Endothelial cell of umbilical vein (primary cell): Measurements from ENCODE around the gene TOP1. TPM values are rescaled to one million over a fixed set of nuclear protein-coding genes. Genes with fewer than 3 reads are reported as not detected.

Experiments
- BruUV-seq: library from RNA; stranded (reverse); fragments of 400-500 nt; replicated peaks from 2 replicates; lab custom pipeline; 2021; lab: Mats Ljungman, UMichigan
- CTCF ChIA-PET: fragments of 300-600, 350-600 bp; sonication (Branson Sonifier 250); formaldehyde crosslinking; loops from one replicate; lab custom pipeline; 2021; ENCODE audit warnings: antibody characterized with exemption, inconsistent platforms; lab: Charles Lee
- POLR2A ChIA-PET: fragments of 300-600, 350-600 bp; sonication (Branson Sonifier 250); formaldehyde crosslinking; loops from one replicate; lab custom pipeline; 2021; ENCODE audit warnings: antibody characterized with exemption, inconsistent platforms; lab: Charles Lee
- DNase-seq: peaks from one replicate; pipeline ENCODE4 v3.0.0-alpha.2; 2011; ENCODE audit warnings: low read depth, low spot score
- FAIRE-seq: peaks from 2 replicates; lab custom pipeline; 2011; peaks lifted over from hg19 to GRCh38; lab: Jason Lieb, UNC
- H2AFZ ChIP-seq: 2 replicates; pipeline ENCODE4 v1.6.0; 2012; ENCODE audit warnings: low read depth, low read length, control low read depth, inconsistent platforms
- H3K27ac ChIP-seq: 2 replicates; pipeline ENCODE4 v1.5.1; 2011; ENCODE audit warnings: low read depth, mild to moderate bottlenecking, control low read depth, low read length, moderate library complexity; ENCODE audit not compliant: insufficient read depth
- H3K27me3 ChIP-seq, 2 experiments: 2 replicates each; pipeline versions ENCODE4 v1.6.0 to v1.6.1; 2011; ENCODE audit warnings: low read length in 2 of 2, mixed read lengths in 1 of 2; ENCODE audit not compliant: control insufficient read depth in 2 of 2, insufficient read depth in 2 of 2
- H3K36me3 ChIP-seq, 2 experiments: 2 replicates in 1 of 2; 3 replicates in 1 of 2; pipeline ENCODE4 v1.5.1; 2011; ENCODE audit warnings: low read length in 2 of 2, mild to moderate bottlenecking in 1 of 2, moderate library complexity in 1 of 2; ENCODE audit not compliant: control insufficient read depth in 2 of 2, insufficient read depth in 2 of 2; ENCODE audit errors: extremely low read depth in 1 of 2
- H3K4me1 ChIP-seq: 3 replicates; pipeline ENCODE4 v1.5.1; 2011; ENCODE audit warnings: mild to moderate bottlenecking, low read length; ENCODE audit not compliant: control insufficient read depth, insufficient read depth; ENCODE audit errors: extremely low read depth
- H3K4me2 ChIP-seq: 2 replicates; pipeline ENCODE4 v1.6.1; 2011; ENCODE audit warnings: low read length, control low read depth, mixed read lengths; ENCODE audit not compliant: insufficient read depth
- H3K4me3 ChIP-seq, 3 experiments: fragments of 200-600 bp in 1 of 3; sonication (generic), shearing (Covaris generic) in 1 of 3; replicated peaks in 1 of 3; 2 replicates each; pipeline ENCODE4 v1.5.1; 2011 to 2016; ENCODE audit warnings: control low read depth in 3 of 3, low read length in 3 of 3, mild to moderate bottlenecking in 2 of 3, inconsistent platforms in 1 of 3, low read depth in 1 of 3, moderate library complexity in 1 of 3; ENCODE audit not compliant: insufficient read depth in 1 of 3
- H3K79me2 ChIP-seq: 2 replicates; pipeline ENCODE4 v1.6.0; 2012; ENCODE audit warnings: low read length, inconsistent platforms; ENCODE audit not compliant: control insufficient read depth, insufficient read depth
- H3K9ac ChIP-seq: replicated peaks from 2 replicates; pipeline ENCODE3; 2011; ENCODE audit warnings: low read length, control low read depth; ENCODE audit not compliant: insufficient read depth; ENCODE audit errors: extremely low read depth
- H3K9me1 ChIP-seq: replicated peaks from 3 replicates; pipeline ENCODE4 v1.6.0; 2011; ENCODE audit warnings: mild to moderate bottlenecking, low read length; ENCODE audit not compliant: control insufficient read depth, insufficient read depth; ENCODE audit errors: extremely low read depth
- H3K9me3 ChIP-seq: replicated peaks from 2 replicates; pipeline ENCODE4 v1.5.1; 2012; ENCODE audit warnings: low read length, inconsistent platforms; ENCODE audit not compliant: control insufficient read depth, insufficient read depth
- H4K20me1 ChIP-seq: replicated peaks from 2 replicates; pipeline ENCODE3; 2011; ENCODE audit warnings: mild to moderate bottlenecking, low read length; ENCODE audit not compliant: control insufficient read depth, insufficient read depth; ENCODE audit errors: extremely low read depth
- CTCF ChIP-seq, 2 donors: IDR thresholded peaks; 1 replicate in 1 of 2; 2 replicates in 1 of 2; pipeline ENCODE4 v1.5.1; 2011; ENCODE audit warnings: low read length in 2 of 2, mild to moderate bottlenecking in 2 of 2, moderate library complexity in 2 of 2, control low read depth in 1 of 2, inconsistent platforms in 1 of 2, low read depth in 1 of 2; ENCODE audit not compliant: insufficient read depth in 1 of 2; ENCODE audit errors: extremely low read depth in 1 of 2
- EZH2 ChIP-seq: IDR thresholded peaks from 2 replicates; pipeline ENCODE4 v1.6.1; 2012; ENCODE audit warnings: borderline replicate concordance, low read depth, mild to moderate bottlenecking, moderate library complexity, low read length, inconsistent platforms; ENCODE audit not compliant: severe bottlenecking
- FOS ChIP-seq: IDR thresholded peaks from 2 replicates; pipeline ENCODE4 v1.6.1; 2011; ENCODE audit warnings: mild to moderate bottlenecking, low read length, moderate library complexity, borderline replicate concordance; ENCODE audit not compliant: insufficient read depth
- GATA2 ChIP-seq: IDR thresholded peaks from 2 replicates; pipeline ENCODE4 v1.7.0; 2011; ENCODE audit warnings: low read depth, mild to moderate bottlenecking, moderate library complexity, mixed read lengths, low read length; ENCODE audit not compliant: insufficient read length, insufficient read depth
- JUN ChIP-seq: IDR thresholded peaks from 2 replicates; pipeline ENCODE4 v1.6.1; 2011; ENCODE audit warnings: borderline replicate concordance, low read depth; ENCODE audit not compliant: insufficient read length, insufficient read depth
- MAX ChIP-seq: IDR thresholded peaks from 2 replicates; pipeline ENCODE4 v1.6.1; 2011; ENCODE audit not compliant: insufficient read depth, insufficient read length
- MYC ChIP-seq: IDR thresholded peaks from one replicate; pipeline ENCODE4 v1.6.1; 2011; ENCODE audit warnings: mild to moderate bottlenecking, low read depth, low read length
- POLR2A ChIP-seq: IDR thresholded peaks from 2 replicates; pipeline ENCODE4 v1.6.1; 2012; ENCODE audit warnings: low read depth, mild to moderate bottlenecking, control low read depth, low read length
- POLR2AphosphoS5 ChIP-seq: IDR thresholded peaks from 2 replicates; pipeline ENCODE4 v1.6.1; 2012; ENCODE audit warnings: low read depth, mild to moderate bottlenecking, control low read depth, low read length, moderate library complexity; ENCODE audit not compliant: insufficient read depth
- dilution Hi-C: fragments of 300-500 bp; cut with MboI; formaldehyde crosslinking; loops from one replicate; pipeline ENCODE4 v1.15.0; 2019; ENCODE audit warnings: low sequenced_read_pairs; ENCODE audit not compliant: extremely low pct_ligation_motif_present
- intact Hi-C: fragments of 100-400 bp; cut with micrococcal nuclease; formaldehyde crosslinking; loops from one replicate; pipeline ENCODE4 v1.10.0; 2022
- polyA plus RNA-seq, 4 experiments: library from polyadenylated mRNA; depleted of rRNA in 3 of 4; stranded (reverse) in 3 of 4; unstranded in 1 of 4; fragments of >200 nt; gene quantifications; 2 replicates each; pipeline versions ENCODE4 v1.2.1 to v1.2.3, GENCODE V29; 2011 to 2012; ENCODE audit warnings: missing spikeins in 1 of 4
- total RNA-seq: library from RNA; stranded (reverse); gene quantifications from 2 replicates; pipeline ENCODE4 v1.2.3, GENCODE V29; 2021

Gene TOP1
- total and polyA plus RNA-seq, 2 donors (not counting 3 experiments of a cell fraction or from before 2014, with no cell fraction given) = 7.0 to 77.4 TPM

GRCh38 chr20:41081276-41081814 is 52.7 kb downstream of the TOP1 start:
- H3K9me1 ChIP-seq = no peaks in the 10 kb centered on the region
- no peaks in the 10 kb centered on the region for H3K27me3 ChIP-seq
- H2AFZ ChIP-seq = no peak overlapping the region
- H3K27ac ChIP-seq = no peak overlapping the region
- FAIRE-seq (no peak), DNase-seq (no peak)
- no peaks in the 10 kb centered on the region for H4K20me1 ChIP-seq
- ChIA-PET CTCF (interaction anchor here (0.6 to 12.0 kb wide), 6 partner anchors 7 to 113 kb away, joined by 3 to 228 read pairs (median 6); no protein-coding TSS in a partner anchor), POLR2A (no interaction called here)
- peaks cover 6 to 31% of the 10 kb centered on the region in 2 experiments for H3K36me3 ChIP-seq
- no peak overlapping the region for H3K4me3 ChIP-seq
- dilution Hi-C loops (no loop called here), intact Hi-C loops (no loop called here)
- no TSS peak for BruUV-seq
- H3K9me3 ChIP-seq = no peaks in the 10 kb centered on the region
- H3K79me2 ChIP-seq = peaks cover 30% of the 10 kb centered on the region
- no peak overlapping the region for H3K4me2 ChIP-seq
- H3K9ac ChIP-seq = no peak overlapping the region
- peaks cover 37% of the 10 kb centered on the region for H3K4me1 ChIP-seq
- TF ChIP-seq EZH2 (no peak), GATA2 (no peak), POLR2AphosphoS5 (no peak)

- Histone ChIP-seq H3K4me2 (no peak overlapping the region), H4K20me1 (no peaks in the 10 kb centered on the region), H3K9ac (no peak overlapping the region), H3K4me1 (peaks cover 27% of the 10 kb centered on the region), H3K27ac (no peak overlapping the region), H3K27me3 (no peaks in the 10 kb centered on the region), H3K79me2 (peaks cover 22% of the 10 kb centered on the region), H3K9me1 (no peaks in the 10 kb centered on the region), H3K4me3 (no peak overlapping the region), H3K9me3 (no peaks in the 10 kb centered on the region), H2AFZ (no peak overlapping the region), H3K36me3 (peaks cover 6 to 34% of the 10 kb centered on the region in 2 experiments)
- no peak for TF ChIP-seq MAX
- no peak for TF ChIP-seq GATA2
- no peak for TF ChIP-seq POLR2A
- no peak for TF ChIP-seq POLR2AphosphoS5
- no peak for TF ChIP-seq JUN
- no peak for TF ChIP-seq CTCF (IDR thresholded peaks at IDR 0.05; ENCODE audit: extremely low read depth in 1 of 2, insufficient read depth in 1 of 2, low read depth in 1 of 2, low read length in 2 of 2)
- TF ChIP-seq FOS = no peak
- no peak for TF ChIP-seq MYC
- no peak for TF ChIP-seq EZH2
- CTCF ChIA-PET = interaction anchor here (1.0 to 12.0 kb wide), 4 partner anchors 8 to 89 kb away, joined by 3 to 228 read pairs (median 6); no protein-coding TSS in a partner anchor
- dilution Hi-C loops (no loop called here), intact Hi-C loops (no loop called here)
- POLR2A ChIA-PET = no interaction called here
- DNase-seq (no peak), FAIRE-seq (no peak)
- BruUV-seq = no TSS peak
These were observed 53.7 kb downstream of the TOP1 start for GRCh38 chr20:41082306-41082705.
